GM21786 (cell line): ENCODE results near the gene DNAAF1.
"Not testable (repeated sequence)": the region's sequence is repeated elsewhere in the genome, so short reads cannot be mapped to it uniquely, and the experiment has no call there.

Experiments
- ATAC-seq: cut with Tn5 transposase; IDR thresholded peaks from one replicate; pipeline ENCODE4 v1.9.1; 2021; ENCODE audit not compliant: unreplicated experiment

Gene DNAAF1

DNA sequence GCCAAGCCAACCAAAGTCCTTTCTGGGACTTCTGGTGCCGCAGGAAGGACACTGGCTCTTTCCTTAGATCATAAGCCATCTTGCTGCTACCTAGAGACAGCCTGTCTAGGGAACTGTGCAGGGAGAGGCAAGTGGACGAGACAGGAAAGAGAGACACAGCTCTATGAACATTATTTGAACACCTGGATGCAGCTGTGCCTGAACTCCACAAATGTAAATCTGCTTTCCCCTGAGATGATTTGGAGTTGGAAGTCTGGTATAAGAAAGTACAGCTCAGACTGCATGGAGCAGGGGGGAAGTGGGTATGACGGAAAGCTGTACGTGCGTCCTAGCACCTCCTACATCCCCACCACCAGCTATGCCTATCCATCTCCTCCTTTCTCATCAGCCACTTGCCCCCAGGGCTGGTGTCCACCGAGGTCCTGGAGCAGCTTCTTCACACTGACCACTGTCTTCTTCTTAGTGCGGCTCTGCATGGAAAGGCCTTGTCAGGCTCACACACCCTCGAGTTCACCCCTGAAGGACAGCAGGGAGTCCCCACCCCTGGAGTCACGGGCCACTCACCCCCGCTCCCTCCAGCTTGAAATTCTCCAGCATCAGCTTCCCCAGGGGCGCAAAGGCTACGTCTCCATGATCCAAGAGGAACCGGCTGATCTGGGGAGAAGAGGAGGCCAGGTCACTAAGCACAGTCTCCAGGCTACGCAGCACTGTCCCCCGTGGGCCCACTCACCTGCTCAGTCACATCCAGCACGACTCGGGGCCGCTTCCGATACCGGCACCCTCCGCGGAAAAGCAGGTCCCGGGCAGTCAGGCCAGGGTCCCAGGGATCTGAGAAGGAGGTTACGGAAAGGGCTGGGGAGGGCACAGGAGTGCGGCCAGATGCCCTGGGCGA, 37.8 kb downstream of the DNAAF1 start:
- no peak for ATAC-seq

DNA sequence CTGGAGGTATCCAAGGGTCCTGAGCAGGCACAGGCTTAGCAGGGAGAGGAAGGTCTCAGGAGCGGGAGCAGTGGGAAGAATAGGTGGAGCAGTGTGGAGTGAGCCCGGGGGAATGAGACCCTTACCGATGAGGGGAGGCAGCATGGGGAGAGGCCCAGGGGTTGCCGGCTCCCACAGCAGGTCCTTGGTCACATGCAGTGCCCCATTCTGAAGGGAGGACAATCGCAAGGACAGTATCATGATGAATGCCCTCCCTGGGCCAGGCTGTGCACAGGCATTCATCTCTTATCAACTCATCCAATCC, 38.4 kb downstream of the DNAAF1 start:
- ATAC-seq = no peak

DNA sequence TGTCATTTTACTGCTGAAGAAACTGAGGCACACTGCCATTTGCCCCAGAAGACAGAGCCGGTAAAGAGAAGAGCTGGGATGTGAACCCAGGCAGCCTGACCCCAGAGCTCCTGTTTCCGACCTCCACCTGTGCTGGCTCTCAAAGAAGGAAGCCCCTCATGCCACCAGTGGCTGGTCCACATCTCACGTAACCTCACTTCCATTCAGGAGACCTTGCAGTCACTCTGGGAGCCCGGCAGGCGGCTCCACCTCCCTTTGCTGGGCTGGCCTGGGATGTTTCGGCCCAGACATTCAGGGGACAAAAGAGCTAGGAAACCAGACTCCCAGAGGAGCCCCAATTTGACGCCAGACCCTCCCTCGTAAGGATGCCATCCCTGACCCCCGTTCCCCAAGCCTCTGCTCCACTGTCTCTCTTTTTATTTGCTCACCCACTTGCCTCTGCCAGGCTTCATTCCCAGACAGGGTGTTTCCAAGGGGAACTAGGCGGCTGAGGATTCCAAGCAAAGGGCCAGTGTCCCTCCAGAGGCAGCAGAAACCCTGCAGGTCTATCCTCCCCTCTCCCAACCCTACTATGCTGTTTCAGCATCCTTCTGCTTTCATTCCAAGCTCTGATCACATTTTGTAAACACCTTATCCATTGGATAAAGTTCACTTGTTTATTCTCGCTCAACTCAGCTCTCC, 38.9 kb downstream of the DNAAF1 start:
- ATAC-seq = no peak

DNA sequence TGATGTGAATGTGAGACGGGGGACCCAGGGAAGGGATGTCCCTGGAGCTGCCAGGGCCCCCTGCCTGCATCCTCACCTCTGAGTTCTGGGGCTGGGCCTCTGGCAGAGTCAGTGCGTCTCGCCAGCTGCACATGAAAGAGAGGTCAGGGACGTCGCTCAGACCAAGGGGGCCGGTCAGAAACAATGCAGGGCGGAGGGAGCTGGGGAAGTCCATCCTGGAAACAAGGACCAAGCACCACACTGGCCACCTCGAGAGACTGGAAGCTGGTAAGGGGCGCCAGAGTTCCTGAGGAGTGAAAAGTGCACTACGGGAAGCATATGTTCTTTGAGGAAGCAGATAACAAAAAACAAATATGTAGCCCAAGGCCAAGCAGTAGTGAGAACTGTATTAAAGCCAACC, 39.7 kb downstream of the DNAAF1 start:
- no peak for ATAC-seq

DNA sequence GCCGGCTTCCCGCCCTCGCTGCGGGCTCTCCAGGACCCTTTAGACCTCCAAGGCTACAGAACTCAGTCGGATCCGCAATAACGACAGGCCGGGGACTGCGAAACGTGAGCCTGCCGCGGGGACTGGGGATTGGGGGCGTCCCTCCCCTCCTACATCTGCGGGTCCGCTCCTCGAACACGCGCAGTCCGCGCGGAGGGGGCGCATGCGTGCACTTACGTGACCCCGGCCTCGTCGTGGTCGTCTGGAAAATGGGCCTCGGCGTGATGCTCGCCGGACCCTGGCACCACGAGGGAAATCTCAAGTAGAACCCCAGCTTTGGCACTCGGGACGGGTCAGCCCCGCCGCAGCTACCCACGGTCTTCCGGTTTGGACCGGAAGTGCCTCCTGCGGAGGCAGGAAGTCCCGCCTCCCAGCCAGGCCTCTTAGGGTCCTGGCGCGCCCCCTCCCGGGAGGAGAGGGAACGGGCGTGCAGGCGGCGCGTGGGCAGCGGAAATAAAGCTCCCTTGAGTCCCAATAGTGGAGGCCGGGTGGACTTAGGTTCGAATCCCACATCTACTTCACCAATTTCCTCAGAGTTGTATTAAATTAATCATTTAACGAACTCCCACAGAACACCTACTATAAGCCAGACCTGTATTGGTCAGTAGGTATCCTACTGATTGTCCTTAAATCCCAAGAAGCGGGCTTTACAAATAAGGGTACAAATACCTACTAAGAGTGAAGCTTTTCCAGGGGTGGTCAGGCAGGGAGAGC, 41.8 kb downstream of the DNAAF1 start, which contains the start of gene TAF1C:
TSS of gene TAF1C (minus strand) at position 373 of the 753 bp plus-strand sequence. CDS start 2,069 bp downstream, outside the sequence.
- peak; percentile 93 for ATAC-seq

DNA sequence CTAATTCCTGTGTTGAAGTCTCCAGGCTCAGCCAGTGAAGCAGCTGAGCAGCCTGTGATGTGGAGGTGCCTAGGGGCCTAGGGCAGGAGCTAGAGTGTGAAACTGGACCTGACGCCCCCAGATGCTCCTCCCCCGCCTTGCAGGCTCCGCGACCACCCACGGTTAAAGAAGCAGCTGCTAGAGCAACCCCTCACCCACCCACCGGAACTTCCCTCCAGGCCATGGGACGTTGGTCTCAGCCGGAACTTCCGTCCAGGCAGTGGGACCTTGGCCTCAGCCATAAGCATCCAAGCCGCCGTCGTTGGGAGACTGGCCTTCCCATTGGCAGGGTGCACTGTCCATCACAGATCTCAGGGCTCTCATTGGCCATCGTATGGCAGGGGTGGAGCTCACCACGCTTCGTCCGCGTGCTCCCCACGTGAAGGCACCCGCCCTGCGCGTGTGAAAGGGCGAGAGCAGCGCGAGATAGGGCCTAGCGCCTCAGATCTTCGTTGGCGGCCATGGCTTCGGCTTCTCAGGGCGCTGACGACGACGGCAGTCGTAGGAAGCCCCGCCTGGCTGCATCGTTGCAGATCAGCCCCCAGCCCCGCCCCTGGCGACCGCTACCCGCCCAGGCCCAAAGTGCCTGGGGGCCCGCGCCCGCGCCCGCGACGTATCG, 45.8 kb downstream of the DNAAF1 start, which contains the start of gene ADAD2:
TSS of gene ADAD2 (plus strand) at position 427 of the 658 bp plus-strand sequence. CDS start at position 501, 74 bp downstream.
- ATAC-seq = no peak

DNA sequence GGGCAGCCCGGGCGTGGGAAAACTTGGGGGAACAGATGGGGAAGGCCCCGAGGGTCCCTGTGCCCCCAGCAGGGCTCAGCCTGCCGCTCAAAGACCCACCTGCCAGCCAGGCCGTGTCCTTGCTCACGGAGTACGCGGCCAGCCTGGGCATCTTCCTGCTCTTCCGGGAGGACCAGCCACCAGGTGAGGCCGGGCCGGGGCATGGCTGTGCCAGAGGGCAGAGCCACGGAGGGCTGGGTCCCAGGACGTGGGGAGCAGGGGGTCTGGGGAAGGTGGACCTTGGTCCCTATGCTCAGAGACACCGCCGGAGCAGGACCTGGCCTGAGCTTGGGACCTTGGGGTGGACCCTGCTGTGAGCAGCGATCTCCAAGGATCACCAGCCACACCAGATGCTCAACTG, 46.4 kb downstream of the DNAAF1 start:
- ATAC-seq = no peak

DNA sequence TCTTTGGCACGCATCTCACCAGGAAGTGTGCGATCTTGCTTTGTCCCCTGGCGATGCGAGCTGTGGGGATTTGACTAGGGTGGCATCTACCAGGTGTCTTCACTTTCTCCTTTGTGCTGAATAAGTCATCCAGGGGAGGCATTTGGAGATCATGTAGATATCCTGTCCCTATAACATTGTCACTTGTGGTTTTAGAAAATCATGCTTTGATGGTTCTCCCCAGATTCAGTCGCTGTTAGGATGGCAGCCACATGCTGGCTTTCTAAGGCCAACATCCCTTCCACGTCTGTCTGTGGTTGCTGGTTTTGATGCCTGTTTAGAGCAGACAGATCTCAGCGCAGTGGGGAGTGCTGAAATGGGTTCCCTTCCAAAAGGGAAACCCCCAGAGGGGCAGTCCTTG, 48.4 kb downstream of the DNAAF1 start:
- ATAC-seq = no peak

DNA sequence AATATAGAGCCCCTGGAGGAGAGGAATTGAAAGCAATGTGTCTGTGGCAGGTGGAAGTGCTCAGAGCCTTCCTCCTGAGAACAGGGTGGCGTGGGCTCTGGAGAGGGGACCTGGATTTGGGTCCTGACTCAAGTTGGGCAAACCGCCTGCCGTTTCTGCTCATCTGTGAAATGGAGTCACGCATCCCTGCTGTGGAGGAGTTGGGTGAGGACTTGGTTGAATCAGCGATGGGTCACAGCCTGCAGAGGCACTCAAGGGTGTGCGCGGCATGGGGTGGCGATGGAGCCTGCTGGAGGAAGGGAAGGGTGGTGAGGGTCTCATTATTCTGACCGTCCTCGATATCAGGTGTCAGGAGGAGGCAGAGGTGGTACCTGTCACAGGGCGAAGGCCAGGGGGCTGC, 48.9 kb downstream of the DNAAF1 start:
- no peak for ATAC-seq

DNA sequence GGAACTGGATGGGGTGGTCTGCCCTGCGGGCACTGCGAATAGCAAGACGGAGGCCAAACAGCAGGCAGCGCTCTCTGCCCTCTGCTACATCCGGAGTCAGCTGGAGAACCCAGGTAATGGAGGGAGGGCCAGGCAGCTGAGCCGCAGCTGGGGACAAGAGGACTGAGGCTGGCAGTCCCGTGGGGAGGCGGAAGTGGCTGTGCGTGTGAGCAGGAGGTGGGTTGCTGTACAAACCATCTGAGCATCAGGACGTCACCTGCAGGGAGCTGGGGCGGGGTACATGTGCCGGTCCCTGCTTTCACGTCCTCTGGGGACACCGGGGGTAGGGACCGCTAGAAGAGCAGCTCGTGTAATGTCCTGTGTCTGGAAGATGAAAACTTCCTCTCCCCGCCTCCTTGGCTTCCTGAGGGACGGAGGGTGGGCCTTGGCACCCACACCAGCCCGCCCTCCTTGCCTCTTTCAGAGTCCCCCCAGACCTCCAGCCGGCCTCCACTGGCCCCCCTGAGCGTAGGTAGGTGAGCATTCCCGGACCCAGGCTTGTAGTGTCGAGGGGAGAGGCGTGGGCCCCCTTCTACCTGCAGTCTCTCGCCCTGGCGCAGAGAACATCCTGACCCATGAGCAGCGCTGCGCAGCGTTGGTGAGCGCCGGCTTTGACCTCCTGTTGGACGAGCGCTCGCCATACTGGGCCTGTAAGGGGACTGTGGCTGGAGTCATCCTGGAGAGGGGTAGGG, 49.5 kb downstream of the DNAAF1 start:
- ATAC-seq = no peak

DNA sequence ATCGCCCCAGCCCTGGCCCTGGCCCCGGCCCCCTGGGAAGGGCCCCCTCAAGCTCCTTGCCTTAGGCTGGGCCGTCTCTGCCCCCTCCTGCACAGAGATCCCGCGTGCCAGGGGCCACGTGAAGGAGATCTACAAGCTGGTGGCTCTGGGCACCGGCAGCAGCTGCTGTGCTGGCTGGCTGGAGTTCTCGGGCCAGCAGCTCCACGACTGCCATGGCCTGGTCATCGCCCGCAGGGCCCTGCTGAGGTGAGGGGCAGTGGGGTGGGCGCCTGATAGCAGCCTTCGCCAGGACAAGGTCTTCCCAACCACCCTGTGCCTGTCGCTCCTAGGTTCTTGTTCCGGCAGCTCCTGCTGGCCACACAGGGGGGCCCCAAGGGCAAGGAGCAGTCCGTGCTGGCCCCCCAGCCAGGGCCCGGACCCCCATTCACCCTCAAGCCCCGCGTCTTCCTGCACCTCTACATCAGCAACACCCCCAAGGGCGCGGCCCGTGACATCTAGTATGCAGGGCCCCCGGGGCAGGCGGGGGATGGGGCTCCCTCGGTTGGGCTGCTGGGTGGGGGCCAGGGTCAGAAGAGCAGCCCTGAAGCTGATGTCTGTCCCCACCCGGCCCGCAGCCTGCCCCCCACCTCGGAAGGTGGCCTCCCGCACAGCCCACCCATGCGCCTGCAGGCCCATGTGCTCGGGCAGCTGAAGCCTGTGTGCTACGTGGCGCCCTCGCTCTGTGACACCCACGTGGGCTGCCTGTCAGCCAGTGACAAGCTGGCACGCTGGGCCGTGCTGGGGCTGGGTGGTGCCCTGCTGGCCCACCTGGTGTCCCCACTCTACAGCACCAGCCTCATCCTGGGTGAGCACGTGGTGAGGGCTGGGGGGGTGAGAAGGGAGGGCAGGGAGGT, 50.3 kb downstream of the DNAAF1 start:
- no peak for ATAC-seq

DNA sequence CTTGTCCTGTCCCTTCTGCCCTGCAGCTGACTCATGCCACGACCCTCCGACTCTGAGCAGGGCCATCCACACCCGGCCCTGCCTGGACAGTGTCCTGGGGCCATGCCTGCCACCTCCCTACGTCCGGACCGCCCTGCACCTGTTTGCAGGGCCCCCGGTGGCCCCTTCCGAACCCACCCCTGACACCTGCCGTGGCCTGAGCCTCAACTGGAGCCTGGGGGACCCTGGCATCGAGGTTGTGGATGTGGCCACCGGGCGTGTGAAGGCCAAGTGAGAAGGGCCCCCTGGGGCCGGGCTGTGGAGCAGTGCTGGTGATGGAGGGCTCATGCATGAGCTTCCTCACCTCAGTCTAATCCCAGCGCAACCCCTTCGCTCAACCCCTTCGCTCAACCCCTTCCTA, 51.0 kb downstream of the DNAAF1 start:
- no peak for ATAC-seq

DNA sequence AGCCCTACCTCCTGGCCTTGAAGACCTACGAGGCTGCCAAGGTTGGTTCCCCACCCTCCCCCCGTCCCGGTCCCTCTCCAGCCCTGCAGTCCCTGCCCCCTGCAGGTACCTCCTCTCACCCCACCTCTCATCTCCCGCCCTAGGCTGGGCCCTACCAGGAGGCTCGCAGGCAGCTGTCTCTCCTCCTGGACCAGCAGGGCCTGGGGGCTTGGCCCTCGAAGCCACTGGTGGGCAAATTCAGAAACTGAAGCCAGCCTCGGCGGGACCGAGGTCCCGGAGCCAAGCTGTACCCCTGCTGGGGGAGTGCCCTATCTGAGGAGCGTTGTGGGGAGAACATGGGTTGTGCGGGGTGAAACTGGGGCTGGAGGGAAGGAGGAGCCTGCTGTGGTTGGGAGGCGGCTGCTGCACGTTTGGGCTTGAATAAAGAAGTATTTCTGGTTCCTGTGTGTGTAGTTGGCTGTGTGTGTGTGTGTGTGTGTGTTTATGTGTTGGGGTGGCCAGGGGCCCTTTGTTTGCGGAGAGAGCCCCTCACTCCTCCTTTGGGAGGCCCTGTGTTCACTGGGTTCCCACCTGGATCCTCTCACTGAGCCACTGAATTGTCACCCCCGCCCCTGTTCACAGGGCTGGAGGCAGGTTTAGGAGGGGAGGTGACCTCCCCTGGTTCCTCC, 51.8 kb downstream of the DNAAF1 start:
- ATAC-seq = no peak

DNA sequence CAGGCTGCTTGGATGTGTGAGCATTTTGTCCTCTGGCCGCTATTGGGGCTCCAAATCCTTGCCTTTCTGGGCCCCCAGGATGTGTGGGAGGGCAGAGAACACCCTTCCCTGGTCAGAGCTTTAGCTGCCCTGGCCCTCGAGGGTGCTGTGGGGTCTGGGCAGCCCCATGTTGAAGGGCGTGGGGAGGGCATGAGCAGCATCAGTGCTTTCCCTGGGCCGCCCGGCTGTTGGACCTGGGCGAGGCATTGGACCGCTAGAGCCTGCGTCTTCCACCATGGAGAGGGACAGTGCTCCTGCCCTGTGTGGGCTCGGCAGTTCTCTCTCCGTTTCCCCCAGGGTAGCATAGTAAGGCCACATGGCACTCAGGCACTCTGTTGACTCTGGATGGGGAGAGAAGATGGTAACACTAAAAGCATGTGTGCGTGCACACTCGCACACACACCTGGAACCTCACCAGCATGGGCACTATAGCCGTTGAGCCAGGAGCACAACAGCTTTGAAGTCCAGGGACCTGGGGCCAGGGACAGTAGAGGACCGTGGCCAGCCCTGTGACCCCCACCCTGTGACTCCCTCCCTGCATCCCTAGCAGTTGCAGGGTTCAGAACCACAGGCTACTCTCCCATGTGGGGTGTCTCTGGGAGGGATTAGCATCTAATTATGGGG, 52.5 kb downstream of the DNAAF1 start:
- no peak for ATAC-seq

DNA sequence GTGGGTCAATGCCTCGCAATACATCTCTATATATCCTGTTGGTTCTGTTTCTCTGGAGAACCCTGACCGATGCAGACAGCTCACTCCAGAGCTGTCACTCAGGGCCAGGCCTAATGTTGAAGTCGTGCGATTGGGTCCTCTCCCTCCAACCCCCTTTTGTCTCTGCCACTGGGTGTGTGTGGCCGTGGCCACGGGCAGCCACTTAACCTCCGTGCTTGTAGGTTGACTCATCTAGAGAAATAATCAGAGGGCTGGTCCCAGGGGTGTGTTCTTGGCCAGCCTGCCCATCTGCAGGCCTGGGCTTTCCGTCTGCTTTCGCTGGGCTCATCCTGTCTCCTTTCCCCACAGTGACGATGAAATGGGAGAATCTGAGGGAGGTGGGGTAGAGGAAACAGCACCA, 53.3 kb downstream of the DNAAF1 start:
- no peak for ATAC-seq

DNA sequence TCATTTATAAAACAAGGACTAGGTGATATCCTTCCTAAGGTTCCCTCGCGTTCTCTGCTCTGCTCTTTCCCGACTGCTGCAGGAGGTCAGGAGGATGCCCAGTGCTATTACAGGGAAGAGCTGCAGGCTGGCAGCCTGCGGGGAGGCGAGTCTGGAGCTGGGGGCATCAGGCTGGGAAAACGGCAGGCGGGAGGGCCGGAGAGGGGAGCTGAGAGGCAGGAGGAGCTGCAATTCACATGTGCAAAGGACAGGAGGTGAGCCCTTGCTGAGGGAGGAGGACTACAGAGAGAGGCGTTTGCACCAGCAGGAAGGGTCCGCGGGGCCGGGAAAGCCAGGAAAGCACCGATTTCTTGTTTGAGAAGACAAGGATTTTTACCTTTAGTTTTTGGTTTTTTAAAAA, 54.0 kb downstream of the DNAAF1 start:
- ATAC-seq = no peak

DNA sequence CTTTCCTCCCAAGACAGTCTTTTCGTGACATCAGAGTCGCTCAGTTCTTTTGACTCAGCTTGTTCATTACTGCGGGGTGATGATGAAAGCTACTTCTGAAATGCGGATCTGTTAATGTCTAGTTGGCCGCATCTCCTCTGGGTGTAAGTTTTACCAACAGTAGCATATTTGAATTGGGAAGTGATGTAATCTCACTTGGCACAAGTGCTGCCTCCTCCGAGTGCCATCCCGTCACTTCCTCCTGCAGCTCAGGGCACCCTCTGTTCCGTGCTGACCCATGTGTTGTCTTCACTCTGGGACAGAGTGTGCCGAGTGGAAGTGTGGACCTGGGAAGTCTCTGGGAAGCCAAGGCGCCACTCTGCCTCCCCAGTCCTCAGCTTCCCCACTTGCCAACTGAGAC, 54.8 kb downstream of the DNAAF1 start:
- no peak for ATAC-seq

DNA sequence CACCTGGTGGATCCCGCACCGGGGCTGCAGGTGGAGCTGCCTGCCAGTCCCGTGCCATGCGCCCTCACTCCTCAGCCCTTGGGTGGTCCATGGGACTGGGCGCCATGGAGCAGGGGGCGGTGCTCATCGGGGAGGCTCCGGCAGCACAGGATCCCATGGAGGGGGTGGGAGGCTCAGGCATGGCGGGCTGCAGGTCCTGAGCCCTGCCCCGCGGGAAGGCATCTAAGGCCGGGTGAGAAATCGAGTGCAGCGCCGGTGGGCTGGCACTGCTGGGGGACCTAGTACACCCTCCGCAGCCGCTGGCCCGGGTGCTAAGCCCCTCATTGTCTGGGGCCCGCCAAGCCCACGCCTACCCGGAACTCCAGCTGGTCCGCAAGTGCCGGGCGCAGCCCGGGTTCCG, 59.4 kb downstream of the DNAAF1 start:
- ATAC-seq = not testable (repeated sequence)
